HEK293 (cell line): Measurements from ENCODE around the gene HNRNPA2B1.

Experiments
- CTCF ChIA-PET: fragments of 350-600 bp; formaldehyde crosslinking; extraction: SDS; loops from one replicate; lab custom pipeline; 2021; ENCODE audit warnings: antibody characterized with exemption; lab: Yijun Ruan, JAX
- POLR2A ChIA-PET: fragments of 300-600 bp; formaldehyde crosslinking; extraction: SDS; loops from one replicate; lab custom pipeline; 2020; ENCODE audit warnings: antibody characterized with exemption, inconsistent platforms; lab: Yijun Ruan, JAX
- H3K27ac ChIP-seq: fragments of 200-500 bp; sonication (Bioruptor generic); 2 replicates; pipeline ENCODE4 v1.5.1; 2014; ENCODE audit warnings: low read depth, low read length, control low read depth, inconsistent platforms; ENCODE audit errors: extremely low read depth
- H3K36me3 ChIP-seq, 2 experiments: fragments of 200-500 bp in 1 of 2; sonication (Bioruptor generic) in 1 of 2; 1 replicate in 1 of 2; 2 replicates in 1 of 2; pipeline ENCODE4 v1.5.1; 2014 to 2017; ENCODE audit warnings: inconsistent platforms in 2 of 2, low read length in 2 of 2; ENCODE audit not compliant: control insufficient read depth in 2 of 2, insufficient read depth in 1 of 2
- H3K4me1 ChIP-seq: fragments of 200-500 bp; sonication (Bioruptor generic); 2 replicates; pipeline ENCODE4 v1.5.1; 2014; ENCODE audit warnings: mild to moderate bottlenecking, low read length, inconsistent platforms; ENCODE audit not compliant: control insufficient read depth, insufficient read depth
- H3K4me3 ChIP-seq: 2 replicates; pipeline ENCODE4 v1.5.1; 2011; ENCODE audit warnings: low read depth, mild to moderate bottlenecking, control low read depth, low read length, moderate library complexity
- H3K9me3 ChIP-seq: fragments of 200-500 bp; sonication (Bioruptor generic); 2 replicates; pipeline ENCODE4 v1.5.1; 2014; ENCODE audit warnings: low read depth, low read length, inconsistent platforms; ENCODE audit not compliant: control insufficient read depth, insufficient read depth
- BCL11A ChIP-seq: fragments of 450-650 bp; formaldehyde crosslinking; IDR thresholded peaks from 2 replicates; pipeline ENCODE4 v1.5.1; 2016; ENCODE audit warnings: low read depth, missing biosample characterization, missing genetic modification characterization
- CTCF ChIP-seq: fragments of 450-650 bp; formaldehyde crosslinking; IDR thresholded peaks from 2 replicates; pipeline ENCODE4 v1.5.1; 2016; ENCODE audit warnings: missing biosample characterization, missing genetic modification characterization
- KLF9 ChIP-seq: fragments of 450-650 bp; formaldehyde crosslinking; IDR thresholded peaks from 2 replicates; pipeline ENCODE4 v1.5.1; 2016; ENCODE audit warnings: missing biosample characterization, missing genetic modification characterization, low read depth
- PRDM10 ChIP-seq: fragments of 450-650 bp; formaldehyde crosslinking; IDR thresholded peaks from 2 replicates; pipeline ENCODE4 v1.5.1; 2016; ENCODE audit warnings: missing biosample characterization, missing genetic modification characterization
- RBAK ChIP-seq: fragments of 450-650 bp; formaldehyde crosslinking; IDR thresholded peaks from 2 replicates; pipeline ENCODE4 v1.5.1; 2016; ENCODE audit warnings: missing biosample characterization, missing genetic modification characterization
- TCF7L2 ChIP-seq: IDR thresholded peaks from 2 replicates; pipeline ENCODE4 v1.6.1; 2011; ENCODE audit warnings: low read depth, mild to moderate bottlenecking, inconsistent platforms, low read length, moderate library complexity, borderline replicate concordance
- YY1 ChIP-seq: fragments of 450-650 bp; formaldehyde crosslinking; IDR thresholded peaks from 2 replicates; pipeline ENCODE4 v1.5.1; 2018; ENCODE audit warnings: missing biosample characterization, missing genetic modification characterization
- ZNF121 ChIP-seq: fragments of 450-650 bp; formaldehyde crosslinking; IDR thresholded peaks from 2 replicates; pipeline ENCODE4 v1.5.1; 2016; ENCODE audit warnings: missing biosample characterization, missing genetic modification characterization
- ZNF132 ChIP-seq: fragments of 450-650 bp; formaldehyde crosslinking; IDR thresholded peaks from 2 replicates; pipeline ENCODE4 v1.5.1; 2017; ENCODE audit warnings: missing biosample characterization, missing genetic modification characterization, borderline replicate concordance
- ZNF16 ChIP-seq: fragments of 450-650 bp; formaldehyde crosslinking; IDR thresholded peaks from 2 replicates; pipeline ENCODE4 v1.5.1; 2016; ENCODE audit warnings: low read depth, missing biosample characterization, missing genetic modification characterization
- ZNF211 ChIP-seq: fragments of 450-650 bp; formaldehyde crosslinking; IDR thresholded peaks from 2 replicates; pipeline ENCODE4 v1.5.1; 2016; ENCODE audit warnings: low read depth, missing biosample characterization, missing genetic modification characterization
- ZNF302 ChIP-seq: fragments of 450-650 bp; formaldehyde crosslinking; IDR thresholded peaks from 2 replicates; pipeline ENCODE4 v1.5.1; 2016; ENCODE audit warnings: missing biosample characterization, missing genetic modification characterization, low read depth
- ZNF394 ChIP-seq: fragments of 450-650 bp; formaldehyde crosslinking; IDR thresholded peaks from 2 replicates; pipeline ENCODE4 v1.5.1; 2016; ENCODE audit warnings: missing biosample characterization, missing genetic modification characterization, mild to moderate bottlenecking, moderate library complexity, borderline replicate concordance
- ZNF433 ChIP-seq: fragments of 450-650 bp; formaldehyde crosslinking; IDR thresholded peaks from 2 replicates; pipeline ENCODE4 v1.5.1; 2016; ENCODE audit warnings: missing biosample characterization, missing genetic modification characterization, low read depth
- ZNF558 ChIP-seq: fragments of 450-650 bp; formaldehyde crosslinking; IDR thresholded peaks from 2 replicates; pipeline ENCODE4 v1.5.1; 2016; ENCODE audit warnings: missing biosample characterization, missing genetic modification characterization
- ZNF610 ChIP-seq: fragments of 450-650 bp; formaldehyde crosslinking; IDR thresholded peaks from 2 replicates; pipeline ENCODE4 v1.5.1; 2016; ENCODE audit warnings: missing biosample characterization, missing genetic modification characterization, borderline replicate concordance
- ZNF670 ChIP-seq: fragments of 450-650 bp; formaldehyde crosslinking; IDR thresholded peaks from 2 replicates; pipeline ENCODE4 v1.5.1; 2016; ENCODE audit warnings: missing biosample characterization, missing genetic modification characterization, low read depth
- ZSCAN30 ChIP-seq: fragments of 450-650 bp; IDR thresholded peaks from 2 replicates; pipeline ENCODE4 v1.5.1; 2018; ENCODE audit warnings: missing biosample characterization, mild to moderate bottlenecking, missing genetic modification characterization, moderate library complexity
- ZSCAN4 ChIP-seq: fragments of 450-650 bp; formaldehyde crosslinking; IDR thresholded peaks from 2 replicates; pipeline ENCODE4 v1.5.1; 2017; ENCODE audit warnings: missing biosample characterization, missing genetic modification characterization

HNRNPA2B1 gene

GRCh38 chr7:26172048-26172447 is 28.5 kb downstream of the HNRNPA2B1 start:
- peaks cover 0 to 2% of the 10 kb centered on the region in 2 experiments; a peak in 2 of 3 replicates for H3K36me3 ChIP-seq
- no peak for TF ChIP-seq ZNF670 (tag by site-specific recombination)
- no peak for TF ChIP-seq ZNF132 (tag by site-specific recombination)
- TF ChIP-seq BCL11A (tag by site-specific recombination), result no peak
- TF ChIP-seq CTCF (tag by site-specific recombination), result no peak
- no peak for TF ChIP-seq TCF7L2
- no peak for TF ChIP-seq YY1 (tag by site-specific recombination)
- no peak for TF ChIP-seq ZNF16
- TF ChIP-seq ZNF558 (tag by site-specific recombination), result no peak
- TF ChIP-seq ZNF394 (tag by site-specific recombination), result no peak
- TF ChIP-seq KLF9 (tag by site-specific recombination), result no peak
- no peak for TF ChIP-seq ZSCAN30 (tag by site-specific recombination)
- TF ChIP-seq PRDM10 (tag by site-specific recombination), result no peak
- no peak for TF ChIP-seq ZNF433
- TF ChIP-seq ZNF610 (tag by site-specific recombination), result no peak
- no peak for TF ChIP-seq ZSCAN4 (tag by site-specific recombination)
- no peak for TF ChIP-seq RBAK (tag by site-specific recombination)
- TF ChIP-seq ZNF211 (tag by site-specific recombination), result no peak
- TF ChIP-seq, all 188 proteins: peak for 0
- H3K27ac ChIP-seq, result no peak overlapping the region
- no peak overlapping the region for H3K4me3 ChIP-seq
- POLR2A ChIA-PET, result no interaction called here
- no peaks in the 10 kb centered on the region for H3K9me3 ChIP-seq
- CTCF ChIA-PET, result interaction anchor here (1.3 kb wide), 1 partner anchor 11 kb away, joined by 3 read pairs; no protein-coding TSS in a partner anchor
- peaks cover 3% of the 10 kb centered on the region for H3K4me1 ChIP-seq

GRCh38 chr7:26171601-26172000 is 28.9 kb downstream of the HNRNPA2B1 start:
- Histone ChIP-seq H3K4me3 (no peak overlapping the region), H3K36me3 (peaks cover 0 to 2% of the 10 kb centered on the region in 2 experiments; a peak in 2 of 3 replicates), H3K9me3 (no peaks in the 10 kb centered on the region), H3K27ac (no peak overlapping the region), H3K4me1 (peaks cover 7% of the 10 kb centered on the region)
- ChIA-PET CTCF (interaction anchor here (1.3 kb wide), 1 partner anchor 11 kb away, joined by 3 read pairs; no protein-coding TSS in a partner anchor), POLR2A (no interaction called here)
- TF ChIP-seq ZNF302 (tag by site-specific recombination) (no peak), ZNF121 (tag by site-specific recombination) (peak; percentile 54; the same call in 1 of the 2 replicates)
